ENCODE data around the gene LYPD6B. TPM values are rescaled to one million over a fixed set of nuclear protein-coding genes. Genes with fewer than 3 reads are reported as not detected.

LYPD6B gene, protein sequence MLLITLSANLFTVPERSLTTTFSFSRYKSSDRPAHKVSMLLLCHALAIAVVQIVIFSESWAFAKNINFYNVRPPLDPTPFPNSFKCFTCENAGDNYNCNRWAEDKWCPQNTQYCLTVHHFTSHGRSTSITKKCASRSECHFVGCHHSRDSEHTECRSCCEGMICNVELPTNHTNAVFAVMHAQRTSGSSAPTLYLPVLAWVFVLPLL
- total RNA-seq = not detected in 2 replicates

DNA sequence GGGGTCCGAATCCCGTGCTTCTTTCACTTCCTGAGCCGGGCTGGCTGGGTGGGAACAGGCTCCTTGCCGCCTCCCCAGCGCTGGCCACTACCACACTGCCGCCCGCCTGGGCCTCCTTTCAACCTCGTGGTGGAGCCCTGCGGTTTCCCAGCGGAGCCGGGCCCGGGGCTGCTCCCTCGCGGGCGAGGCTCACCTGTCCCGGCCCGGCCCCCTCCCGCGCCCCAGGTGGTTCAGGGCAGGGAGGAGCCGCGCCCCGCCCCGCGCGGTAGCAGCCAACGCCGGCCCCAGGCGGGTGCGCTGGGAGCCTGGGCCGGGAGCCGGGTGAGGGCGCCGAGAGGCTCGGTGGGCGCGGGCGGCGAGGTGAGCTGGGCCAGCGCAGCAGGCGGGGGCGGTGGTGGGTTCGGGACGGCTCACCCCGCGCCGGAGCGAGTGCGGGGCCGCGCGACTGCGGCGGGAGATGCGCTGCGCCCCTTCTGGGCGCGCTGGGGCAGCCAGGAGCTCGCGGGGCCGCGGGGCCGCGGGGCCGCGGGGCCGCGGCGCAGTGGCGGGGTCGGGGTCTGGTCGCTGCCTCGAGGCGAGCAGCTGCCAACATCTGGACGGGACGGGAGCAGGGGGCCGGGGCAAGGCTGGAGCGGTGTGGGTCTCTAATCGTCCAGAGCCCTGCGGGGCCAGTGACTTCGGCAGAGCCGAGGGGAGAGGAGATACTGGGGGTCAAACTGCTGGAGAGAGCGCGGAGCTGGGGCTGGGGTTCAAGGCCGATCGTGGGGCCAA lies at the start of gene LYPD6B:
Gene LYPD6B, plus strand, starts transcription at position 258 of the 771 bp plus-strand sequence. CDS start 92,250 bp downstream, outside the sequence.

Other genes starting within 250 kb of the LYPD6B start
- under 0.01 and 0.14 TPM in 2 replicates for gene KIF5C, start 163.5 kb upstream of the LYPD6B start, total RNA-seq